Neutrophil (primary cell): ENCODE data around the gene DOCK4.

Experiments
- H3K27ac ChIP-seq: fragments of 200-600 bp; sonication (generic); 2 replicates; pipeline ENCODE4 v1.5.1; 2016; ENCODE audit warnings: mild to moderate bottlenecking, moderate library complexity
- H3K27me3 ChIP-seq: fragments of 200-600 bp; sonication (generic); 2 replicates; pipeline ENCODE4 v1.6.0; 2016; ENCODE audit warnings: mild to moderate bottlenecking
- H3K36me3 ChIP-seq: fragments of 200-600 bp; sonication (generic); 2 replicates; pipeline ENCODE4 v1.5.1; 2017
- H3K4me1 ChIP-seq, 2 experiments: fragments of 200-600 bp in 1 of 2; sonication (generic) in 1 of 2; 1 replicate in 1 of 2; 2 replicates in 1 of 2; pipeline versions ENCODE4 v1.5.1 to v1.6.1; 2013 to 2016; ENCODE audit warnings: low read depth in 1 of 2, low read length in 1 of 2, mild to moderate bottlenecking in 1 of 2, moderate library complexity in 1 of 2; ENCODE audit not compliant: control insufficient read depth in 1 of 2, insufficient read depth in 1 of 2
- H3K4me3 ChIP-seq, 2 experiments: fragments of 200-600 bp in 1 of 2; sonication (generic) in 1 of 2; 1 replicate in 1 of 2; 2 replicates in 1 of 2; pipeline ENCODE4 v1.5.1; 2013 to 2016; ENCODE audit warnings: low read depth in 1 of 2, low read length in 1 of 2, mild to moderate bottlenecking in 1 of 2, moderate library complexity in 1 of 2
- H3K9me3 ChIP-seq: fragments of 200-600 bp; sonication (generic); 2 replicates; pipeline ENCODE4 v1.5.1; 2016
- TF ChIP-seq, protein P1 (sequence below): fragments of 200-600 bp; sonication (generic); IDR thresholded peaks from 2 replicates; pipeline ENCODE4 v1.5.1; 2016; ENCODE audit warnings: antibody characterized with exemption

DOCK4 gene

DNA sequence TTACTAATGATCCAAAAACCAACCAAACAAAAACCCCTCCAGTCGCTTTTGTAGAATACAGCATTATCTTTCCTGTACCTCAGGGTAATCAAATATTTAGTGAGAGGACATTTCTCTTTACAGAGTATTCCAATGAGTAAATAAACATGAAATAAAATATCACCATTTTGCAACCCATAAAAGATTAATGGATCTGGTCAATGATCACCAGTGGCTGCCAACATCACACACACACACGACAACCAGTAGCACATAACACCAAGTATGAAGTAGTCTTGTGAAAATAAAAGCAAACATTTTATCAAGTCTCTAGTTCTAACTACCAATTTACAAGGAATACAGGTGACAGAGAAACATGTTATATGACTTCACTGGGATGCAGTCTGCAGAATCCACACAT is 455.3 kb downstream of the DOCK4 start:
- Histone ChIP-seq H3K27ac (no peak overlapping the region), H3K4me1 (no peaks in the 10 kb centered on the region), H3K9me3 (no peaks in the 10 kb centered on the region), H3K4me3 (no peak overlapping the region), H3K27me3 (no peaks in the 10 kb centered on the region), H3K36me3 (no peaks in the 10 kb centered on the region)
- TF ChIP-seq, protein P1, sequence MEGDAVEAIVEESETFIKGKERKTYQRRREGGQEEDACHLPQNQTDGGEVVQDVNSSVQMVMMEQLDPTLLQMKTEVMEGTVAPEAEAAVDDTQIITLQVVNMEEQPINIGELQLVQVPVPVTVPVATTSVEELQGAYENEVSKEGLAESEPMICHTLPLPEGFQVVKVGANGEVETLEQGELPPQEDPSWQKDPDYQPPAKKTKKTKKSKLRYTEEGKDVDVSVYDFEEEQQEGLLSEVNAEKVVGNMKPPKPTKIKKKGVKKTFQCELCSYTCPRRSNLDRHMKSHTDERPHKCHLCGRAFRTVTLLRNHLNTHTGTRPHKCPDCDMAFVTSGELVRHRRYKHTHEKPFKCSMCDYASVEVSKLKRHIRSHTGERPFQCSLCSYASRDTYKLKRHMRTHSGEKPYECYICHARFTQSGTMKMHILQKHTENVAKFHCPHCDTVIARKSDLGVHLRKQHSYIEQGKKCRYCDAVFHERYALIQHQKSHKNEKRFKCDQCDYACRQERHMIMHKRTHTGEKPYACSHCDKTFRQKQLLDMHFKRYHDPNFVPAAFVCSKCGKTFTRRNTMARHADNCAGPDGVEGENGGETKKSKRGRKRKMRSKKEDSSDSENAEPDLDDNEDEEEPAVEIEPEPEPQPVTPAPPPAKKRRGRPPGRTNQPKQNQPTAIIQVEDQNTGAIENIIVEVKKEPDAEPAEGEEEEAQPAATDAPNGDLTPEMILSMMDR = no peak

DNA sequence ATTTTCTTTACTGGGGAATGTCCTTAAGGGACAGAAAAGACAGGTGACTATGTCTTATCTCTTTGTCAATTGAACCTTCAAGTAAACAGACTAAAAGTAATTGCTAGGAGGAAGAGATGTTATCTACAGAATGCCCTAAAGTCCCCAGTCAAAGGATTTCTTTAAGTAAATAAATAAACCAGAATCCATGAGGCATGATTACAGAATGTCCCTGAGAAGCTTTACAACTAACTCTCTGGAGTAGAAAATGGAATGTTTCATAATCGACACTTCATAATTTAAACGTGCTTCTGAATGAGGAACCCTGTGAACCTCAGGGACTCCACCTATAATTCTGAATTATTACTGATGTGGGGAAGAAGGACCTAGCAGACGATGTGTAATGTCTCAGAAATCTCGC is 456.0 kb downstream of the DOCK4 start:
- no peak overlapping the region for H3K4me3 ChIP-seq
- no peaks in the 10 kb centered on the region for H3K36me3 ChIP-seq
- H3K9me3 ChIP-seq = no peaks in the 10 kb centered on the region
- no peaks in the 10 kb centered on the region for H3K4me1 ChIP-seq
- no peak overlapping the region for H3K27ac ChIP-seq
- no peaks in the 10 kb centered on the region for H3K27me3 ChIP-seq
- TF ChIP-seq, protein P1 = no peak

DNA sequence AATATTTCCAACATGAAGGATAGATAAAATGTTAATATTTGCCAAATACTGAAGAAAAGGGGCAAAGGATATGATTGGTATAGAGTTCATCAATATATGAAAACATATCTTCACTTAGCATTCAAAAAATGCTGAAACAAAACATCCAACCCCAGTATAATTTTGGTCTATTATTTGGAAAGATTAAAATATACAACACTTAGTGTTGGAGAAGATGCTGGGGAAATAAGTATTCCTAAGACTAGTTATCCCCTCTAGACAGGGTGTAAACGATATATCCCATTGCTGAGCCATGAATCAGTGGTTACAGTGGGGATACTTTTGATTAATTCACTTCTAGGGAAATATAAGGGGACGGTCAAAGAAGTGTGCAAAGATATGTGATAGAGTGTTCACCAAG is 456.6 kb downstream of the DOCK4 start:
- TF ChIP-seq, protein P1 = no peak
- Histone ChIP-seq H3K4me3 (no peak overlapping the region), H3K36me3 (no peaks in the 10 kb centered on the region), H3K9me3 (no peaks in the 10 kb centered on the region), H3K27ac (no peak overlapping the region), H3K27me3 (no peaks in the 10 kb centered on the region), H3K4me1 (no peaks in the 10 kb centered on the region)

DNA sequence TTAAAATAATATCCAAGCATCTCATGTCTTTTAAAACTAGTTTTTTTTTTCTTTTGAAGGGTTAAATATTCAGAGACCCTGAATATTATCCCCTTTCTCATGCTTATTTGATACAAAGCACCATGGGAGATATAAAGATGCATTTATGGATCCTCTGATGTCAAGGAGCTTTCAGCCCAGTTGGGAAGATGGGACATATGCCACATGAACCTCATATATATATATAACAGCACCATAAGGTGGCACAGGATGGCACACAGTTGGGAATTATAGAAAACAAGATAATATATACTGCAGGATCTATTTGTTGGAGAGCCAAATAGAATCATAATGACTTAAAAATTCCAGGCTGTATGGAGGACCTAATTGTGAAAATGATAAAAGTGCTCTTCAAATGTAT is 458.5 kb downstream of the DOCK4 start:
- Histone ChIP-seq H3K4me3 (no peak overlapping the region), H3K9me3 (no peaks in the 10 kb centered on the region), H3K4me1 (no peaks in the 10 kb centered on the region), H3K27me3 (no peaks in the 10 kb centered on the region), H3K27ac (no peak overlapping the region), H3K36me3 (no peaks in the 10 kb centered on the region)
- TF ChIP-seq, protein P1 = no peak

DNA sequence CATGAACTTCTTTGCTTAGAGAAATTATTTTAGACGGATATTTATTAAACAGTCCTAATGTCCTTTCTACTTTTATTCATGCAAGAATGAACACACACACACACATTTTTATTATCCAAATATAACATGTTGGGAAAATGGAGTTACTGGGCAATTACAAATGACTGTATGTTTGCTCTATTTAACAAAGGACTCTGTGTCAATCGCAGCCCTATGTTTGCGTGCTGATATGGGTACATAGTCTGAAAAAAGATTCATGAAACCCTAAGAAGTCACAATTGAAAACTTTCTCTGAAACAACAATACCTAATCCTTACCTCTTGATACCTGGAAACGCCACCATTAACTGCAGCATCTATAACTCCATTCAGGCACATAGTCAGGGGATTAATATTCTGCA is 459.2 kb downstream of the DOCK4 start:
- Histone ChIP-seq H3K9me3 (no peaks in the 10 kb centered on the region), H3K27me3 (no peaks in the 10 kb centered on the region), H3K4me1 (no peaks in the 10 kb centered on the region), H3K27ac (no peak overlapping the region), H3K36me3 (no peaks in the 10 kb centered on the region), H3K4me3 (no peak overlapping the region)
- TF ChIP-seq, protein P1 = no peak
